GM18520 (cell line): ENCODE measurements around the gene SORBS1.

Source experiments
- ATAC-seq: cut with Tn5 transposase; IDR thresholded peaks from one replicate; pipeline ENCODE4 v1.9.1; 2021; ENCODE audit not compliant: unreplicated experiment

The SORBS1 gene

DNA sequence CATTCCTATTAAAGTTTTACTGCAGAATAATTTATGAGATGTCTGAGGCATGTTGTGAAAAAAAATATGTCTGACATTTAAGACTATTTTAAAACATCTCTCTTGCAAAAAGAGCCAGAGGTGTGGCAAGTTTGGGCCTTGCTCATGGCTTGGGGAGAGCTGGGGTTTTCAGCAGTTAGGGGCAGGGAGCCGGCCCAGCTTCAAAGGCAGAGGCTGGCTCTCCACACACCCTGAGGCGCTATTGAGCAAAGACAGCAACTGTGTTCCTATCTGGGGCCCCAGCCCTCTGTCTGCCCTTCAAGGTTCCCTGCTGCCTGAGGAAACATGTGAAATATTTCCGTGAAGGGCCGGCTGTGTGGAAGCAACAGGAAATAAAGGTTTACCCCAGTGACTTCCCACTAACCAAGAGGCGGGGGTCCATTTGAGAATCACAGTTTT, 94.0 kb downstream of the SORBS1 start:
- no peak for ATAC-seq

DNA sequence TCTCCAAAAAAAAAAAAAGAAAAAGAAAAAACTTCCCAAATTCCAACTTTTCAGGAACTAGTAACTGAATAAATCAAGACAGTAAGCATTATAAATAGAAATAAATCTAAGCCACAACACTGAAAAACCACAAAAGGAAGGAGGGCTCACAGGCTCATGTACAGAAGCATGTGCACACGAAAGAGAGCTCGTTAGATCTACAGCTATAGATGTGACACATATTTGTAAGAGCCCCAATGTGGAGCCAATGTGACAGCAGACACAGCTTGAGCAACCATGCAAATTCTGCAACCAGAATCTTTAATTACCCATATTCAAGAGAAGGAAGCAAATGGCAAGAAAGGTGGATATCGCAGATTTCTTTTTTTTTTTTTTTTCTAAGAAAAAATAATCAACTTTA, 94.7 kb downstream of the SORBS1 start:
- no peak for ATAC-seq

DNA sequence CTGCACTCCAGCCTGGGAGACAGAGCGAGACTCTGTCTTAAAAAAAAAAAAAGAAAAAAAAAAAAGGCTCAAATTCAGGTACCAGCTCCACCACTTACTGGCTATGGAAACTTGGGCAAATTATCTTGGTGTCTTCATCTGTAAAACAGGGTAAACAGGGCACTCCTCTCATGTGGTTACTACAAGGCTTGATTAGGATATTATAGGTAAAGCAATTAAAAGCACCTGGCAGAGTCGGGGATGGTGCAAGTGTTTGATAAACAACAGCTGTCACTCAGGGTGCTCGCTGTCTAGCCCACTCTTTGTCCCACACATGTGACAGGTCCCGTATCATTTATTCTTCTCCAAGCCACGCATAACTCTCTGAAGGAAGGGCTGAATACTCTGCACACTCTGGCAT, 96.9 kb downstream of the SORBS1 start:
- ATAC-seq: no peak

DNA sequence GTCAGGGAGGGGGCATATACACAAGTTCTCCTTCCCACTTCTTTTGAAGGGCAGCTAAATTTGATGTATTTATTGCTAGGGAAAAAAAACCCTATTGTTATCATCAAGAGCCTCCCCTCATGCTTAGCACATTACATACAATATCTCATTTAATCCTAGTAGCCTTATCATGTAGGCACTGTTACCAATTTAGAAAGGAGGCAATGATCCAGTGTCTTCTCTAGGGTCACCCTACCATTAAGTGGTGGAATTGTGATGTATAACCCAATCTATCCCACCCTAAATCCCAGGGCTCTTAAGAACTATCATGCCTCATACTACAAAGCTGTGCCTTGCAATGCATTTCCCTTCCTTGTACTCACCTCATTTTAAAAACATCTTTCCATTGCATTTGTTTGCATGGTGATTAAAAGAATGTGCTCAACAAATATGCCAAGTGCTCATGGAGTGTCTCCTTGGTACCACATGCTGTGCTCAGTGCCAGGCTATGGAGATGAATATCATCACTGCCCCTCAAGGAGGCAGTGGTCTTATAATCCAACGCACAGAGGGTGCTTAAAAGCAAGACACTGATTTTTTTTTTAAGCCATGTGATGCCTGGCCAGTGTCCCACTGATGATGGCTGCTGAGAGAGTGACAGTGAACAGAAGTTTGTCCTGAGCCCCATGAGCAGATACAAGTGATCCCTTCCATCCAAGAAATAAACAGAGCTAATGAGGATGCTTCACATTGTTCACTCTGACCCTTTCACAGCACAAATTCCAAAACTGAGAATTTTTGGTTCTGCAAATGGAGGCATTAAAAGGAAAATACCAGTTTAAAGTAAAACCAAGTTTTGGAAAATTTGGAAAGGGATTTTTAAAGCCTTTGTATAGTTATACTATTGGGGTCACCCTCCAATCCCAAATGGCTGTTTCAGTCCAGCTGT, 98.2 kb downstream of the SORBS1 start:
- no peak for ATAC-seq

DNA sequence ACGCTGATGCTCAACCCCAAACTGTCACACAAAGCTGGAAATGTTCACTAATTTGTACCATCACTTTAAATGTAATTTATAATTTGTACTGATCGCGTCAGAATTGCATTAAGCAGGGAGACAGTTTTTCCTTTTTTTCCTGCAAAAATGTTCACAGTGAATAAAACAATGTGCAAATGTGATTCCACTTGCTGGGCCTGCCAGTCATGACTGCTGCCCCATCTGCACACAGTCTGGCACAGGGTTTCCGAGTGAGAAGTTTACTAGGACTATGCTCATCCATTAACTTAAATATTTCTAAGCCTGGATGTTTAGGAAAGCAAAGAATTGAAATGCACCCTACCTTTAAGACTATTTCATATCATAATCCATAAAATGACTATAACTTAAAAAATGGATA, 99.6 kb downstream of the SORBS1 start:
- ATAC-seq: no peak

DNA sequence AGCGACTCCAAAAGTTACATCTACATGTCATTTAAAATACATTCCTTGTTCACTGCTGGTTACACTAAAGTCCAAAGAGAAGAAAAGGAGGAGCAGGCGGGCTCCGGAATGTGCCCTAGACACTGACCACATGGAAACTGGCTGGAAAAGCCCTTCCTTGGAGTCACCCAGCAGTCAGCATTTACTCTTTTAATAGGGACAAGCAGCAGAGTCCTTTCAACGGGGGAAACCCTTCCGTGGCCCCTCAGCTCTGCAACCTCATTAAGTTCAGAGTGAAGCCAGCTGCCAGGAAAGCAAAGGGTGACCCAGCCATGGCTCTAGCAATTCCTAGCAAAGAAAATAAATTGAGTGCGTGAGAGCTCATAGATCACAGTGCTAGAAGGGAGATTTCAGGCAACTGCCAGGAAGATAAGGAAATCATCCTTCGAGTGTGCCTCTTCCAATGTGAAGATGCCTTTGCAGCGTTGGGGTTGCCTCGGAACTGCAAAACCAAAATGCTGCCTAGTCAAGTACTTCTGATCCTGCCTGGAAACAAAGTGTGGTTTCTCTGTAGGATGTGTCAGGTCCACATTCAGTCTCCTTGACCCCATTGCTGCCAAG, 101.6 kb downstream of the SORBS1 start:
- ATAC-seq: no peak

DNA sequence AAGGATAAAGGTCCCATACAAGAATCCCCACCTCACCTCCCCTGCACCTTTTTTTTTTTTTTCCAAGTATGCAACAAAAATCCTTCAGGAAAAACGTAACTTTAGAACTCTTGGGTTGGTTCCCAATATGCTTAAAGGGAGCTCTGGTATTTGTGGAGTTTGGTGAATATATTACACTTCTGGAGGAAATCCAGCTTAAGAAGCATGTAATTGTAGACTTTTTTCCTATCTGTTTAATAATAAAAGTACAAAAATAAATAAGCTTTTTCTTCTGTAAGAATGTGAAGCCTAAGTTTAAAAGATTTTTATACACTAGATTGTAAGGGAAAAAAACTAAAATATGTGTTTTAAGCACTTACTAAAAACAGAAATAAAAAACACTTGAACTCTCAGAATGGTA, 102.3 kb downstream of the SORBS1 start:
- no peak for ATAC-seq

DNA sequence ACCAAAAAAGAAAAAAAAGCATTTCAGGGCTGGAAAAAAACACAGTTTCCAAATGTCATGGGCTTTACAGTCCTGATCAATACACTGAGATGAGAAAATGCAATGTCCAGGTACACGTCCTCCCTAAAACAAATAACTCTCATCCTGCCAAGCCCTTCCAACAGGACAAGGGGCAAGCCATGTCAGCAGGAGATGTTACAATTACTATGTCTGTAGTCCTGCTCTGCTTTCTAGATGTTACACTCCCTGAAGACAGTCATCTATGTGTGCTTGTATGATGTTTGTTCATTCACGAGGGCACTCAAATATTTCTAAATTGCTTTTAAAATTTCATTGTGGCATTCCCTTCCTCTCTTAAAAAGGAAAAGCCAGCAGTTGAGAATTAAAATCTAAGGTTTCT, 103.2 kb downstream of the SORBS1 start:
- ATAC-seq: no peak

DNA sequence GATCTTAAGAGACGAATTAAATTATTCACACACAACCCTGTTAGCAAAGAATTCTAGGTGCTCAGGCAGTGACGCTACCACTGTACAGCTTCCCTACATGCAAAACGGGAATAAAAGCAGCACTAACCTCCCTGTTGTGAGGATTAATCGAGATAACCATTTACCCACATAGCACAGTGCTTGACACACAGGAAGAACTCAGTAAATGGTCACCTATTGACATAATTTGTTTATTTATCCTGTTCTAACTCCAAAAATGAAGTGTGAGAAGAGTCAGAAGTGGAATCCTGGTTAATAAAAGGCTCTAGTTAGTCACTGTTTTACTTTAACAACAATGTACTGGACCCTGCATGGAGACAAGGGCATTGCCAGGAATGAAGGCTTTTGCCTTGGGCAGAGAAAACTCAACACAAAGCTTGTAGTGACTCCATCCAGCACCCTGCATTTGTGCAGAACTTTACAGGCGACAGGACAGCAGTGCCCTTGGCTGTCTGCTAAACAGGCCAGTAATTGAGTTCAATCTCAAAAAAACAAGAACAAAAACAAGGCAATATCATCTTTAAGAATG, 103.8 kb downstream of the SORBS1 start:
- no peak for ATAC-seq

DNA sequence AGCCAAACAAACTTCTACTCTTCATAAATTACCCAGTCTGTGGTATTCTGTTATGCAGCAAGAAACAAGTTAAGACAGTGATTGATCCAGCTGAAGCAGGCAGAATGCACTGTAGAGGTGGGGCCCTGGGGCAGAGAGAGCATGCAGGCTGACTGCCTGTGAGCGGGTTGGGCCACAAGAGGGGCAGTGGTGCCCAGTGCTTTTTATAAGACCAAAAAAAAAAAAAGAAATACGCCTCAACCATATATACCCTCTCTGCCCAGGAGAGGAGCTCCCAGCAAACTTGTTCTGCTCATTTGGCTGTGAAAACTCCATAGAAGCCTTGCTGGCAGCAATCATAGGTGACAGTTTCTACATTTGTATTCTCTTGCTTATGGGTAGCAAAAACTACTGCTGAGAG, 104.7 kb downstream of the SORBS1 start:
- ATAC-seq: no peak

DNA sequence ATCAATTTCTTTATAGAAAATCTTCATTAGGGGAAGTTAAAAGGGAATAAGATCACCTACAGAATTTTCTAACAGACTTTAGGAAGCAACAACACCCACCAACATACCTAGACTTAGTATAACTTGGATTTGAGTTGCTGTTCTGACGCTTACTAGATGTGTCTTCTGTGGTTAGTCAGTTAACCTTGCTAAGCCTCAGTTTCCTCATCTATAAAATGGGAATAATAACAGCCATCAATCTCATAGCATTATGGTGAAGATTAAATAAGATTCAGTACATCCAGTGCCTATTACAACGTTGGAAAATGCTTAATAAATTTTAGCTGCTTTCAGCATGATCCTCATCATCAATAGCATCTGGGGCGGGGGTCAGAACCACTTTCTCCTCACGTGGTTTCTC, 106.2 kb downstream of the SORBS1 start:
- no peak for ATAC-seq

DNA sequence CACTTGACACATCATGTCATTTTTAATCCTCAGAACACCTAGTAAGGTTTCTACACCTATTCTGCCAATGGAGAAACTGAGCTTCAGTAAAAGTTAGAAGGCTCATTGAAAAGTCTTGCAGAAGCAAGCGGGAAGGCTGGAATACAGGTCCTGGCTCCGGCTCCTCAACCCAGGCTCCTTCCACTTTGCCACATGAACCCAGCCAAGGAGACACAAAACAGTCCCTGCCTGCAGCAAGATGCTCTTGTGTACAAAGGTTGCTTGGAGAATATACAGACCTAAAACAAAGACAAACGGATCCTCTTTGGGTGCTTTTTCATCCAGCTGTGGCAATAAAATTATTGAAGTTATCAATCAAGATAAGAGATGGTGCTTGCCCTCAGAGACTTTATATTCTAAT, 106.8 kb downstream of the SORBS1 start:
- no peak for ATAC-seq

DNA sequence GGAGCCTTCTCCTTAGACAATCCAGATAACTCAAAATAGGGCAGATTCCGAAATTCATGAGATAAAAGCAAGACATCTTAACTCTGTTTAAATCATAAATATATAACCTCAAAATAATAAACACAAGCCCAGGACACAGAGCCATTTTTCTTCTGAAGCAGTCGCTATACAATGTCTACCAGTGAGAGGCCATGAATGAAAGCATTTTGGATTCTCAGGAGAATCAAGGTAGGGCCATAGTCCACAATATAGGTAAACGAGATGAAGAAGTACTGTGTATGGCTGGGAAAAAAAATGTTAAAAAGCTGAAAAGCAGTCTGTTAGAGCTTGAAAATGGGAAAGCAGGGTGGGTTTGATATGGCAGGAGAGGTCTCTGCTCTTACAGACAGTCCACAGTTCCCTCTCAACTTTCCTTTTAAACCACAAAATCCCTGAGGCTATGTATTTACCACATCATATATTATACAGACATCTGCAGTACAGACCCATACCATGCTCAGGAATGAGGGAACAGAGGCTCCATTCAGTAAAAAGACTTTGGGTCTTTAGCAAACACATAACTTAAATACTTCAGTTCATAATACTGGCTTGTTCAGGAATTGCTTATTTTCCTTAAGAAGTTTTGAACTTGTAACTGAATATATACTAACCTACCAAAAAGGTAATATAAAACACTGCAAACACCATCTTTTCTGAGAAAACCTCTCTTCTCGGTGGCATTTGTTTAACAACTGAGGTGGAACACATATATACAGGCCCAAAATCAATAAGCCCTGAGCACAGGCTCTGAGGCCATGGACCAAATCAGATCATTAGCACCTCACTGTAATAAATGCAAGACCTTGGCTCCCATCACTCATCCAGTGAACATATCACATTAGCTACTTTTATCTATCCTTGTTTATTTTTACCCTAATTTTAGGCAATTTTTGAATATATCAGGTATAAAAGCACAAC, 109.3 kb downstream of the SORBS1 start:
- no peak for ATAC-seq

DNA sequence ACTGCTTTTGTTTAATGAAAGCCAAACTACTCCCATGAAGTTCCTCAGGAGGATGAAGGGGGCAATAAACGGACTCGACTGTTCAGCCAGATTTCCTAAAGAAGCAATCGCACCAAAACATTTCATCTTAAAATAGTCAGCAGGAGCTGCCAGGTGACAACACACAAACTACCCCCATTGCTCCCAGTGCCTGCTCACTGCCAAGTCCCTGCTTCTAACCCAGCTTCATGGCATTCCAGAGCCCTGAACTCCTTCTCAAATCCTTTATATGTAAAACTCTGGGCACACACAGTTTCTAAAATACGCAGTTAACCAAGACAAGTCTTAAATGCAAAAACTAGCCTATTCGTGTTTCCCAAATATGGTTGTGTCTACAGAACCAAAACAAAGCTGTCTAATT, 110.0 kb downstream of the SORBS1 start:
- no peak for ATAC-seq

DNA sequence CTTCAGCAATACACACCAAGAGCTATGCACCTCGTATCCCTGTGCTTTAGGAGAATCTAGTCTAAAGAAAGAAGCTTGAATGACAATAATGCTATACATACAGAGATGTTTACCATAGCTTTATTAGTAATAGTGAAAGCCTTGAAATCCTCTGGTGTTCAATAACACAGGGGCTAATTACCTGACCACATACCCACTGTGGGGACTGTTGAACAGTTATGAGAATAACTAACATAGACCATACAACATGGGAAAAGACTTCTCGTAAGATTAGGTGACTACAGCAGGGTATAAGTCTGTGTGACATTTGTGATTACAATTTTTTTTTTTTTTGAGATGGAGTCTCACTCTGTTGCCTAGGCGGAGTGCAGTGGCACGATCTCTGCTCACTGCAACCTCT, 111.0 kb downstream of the SORBS1 start:
- no peak for ATAC-seq

DNA sequence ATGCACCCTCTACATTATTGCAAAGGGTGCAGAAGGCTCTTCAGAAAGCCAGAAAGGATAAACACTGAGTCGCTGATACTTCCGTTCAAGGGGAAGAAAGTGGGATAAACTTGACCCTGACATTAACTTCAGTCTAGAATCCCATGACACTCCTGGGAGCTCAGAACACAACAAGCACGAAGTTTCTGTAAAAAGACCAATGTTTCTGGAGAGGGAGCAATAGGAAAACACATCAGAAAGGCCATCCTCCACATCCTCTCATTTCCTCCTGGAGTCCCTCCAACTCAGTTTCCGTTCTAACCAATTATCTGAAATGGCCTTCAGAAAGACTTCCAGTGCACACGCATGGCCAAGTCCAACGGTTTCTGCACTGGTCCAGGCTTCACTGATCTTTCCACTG, 113.5 kb downstream of the SORBS1 start:
- ATAC-seq: no peak

DNA sequence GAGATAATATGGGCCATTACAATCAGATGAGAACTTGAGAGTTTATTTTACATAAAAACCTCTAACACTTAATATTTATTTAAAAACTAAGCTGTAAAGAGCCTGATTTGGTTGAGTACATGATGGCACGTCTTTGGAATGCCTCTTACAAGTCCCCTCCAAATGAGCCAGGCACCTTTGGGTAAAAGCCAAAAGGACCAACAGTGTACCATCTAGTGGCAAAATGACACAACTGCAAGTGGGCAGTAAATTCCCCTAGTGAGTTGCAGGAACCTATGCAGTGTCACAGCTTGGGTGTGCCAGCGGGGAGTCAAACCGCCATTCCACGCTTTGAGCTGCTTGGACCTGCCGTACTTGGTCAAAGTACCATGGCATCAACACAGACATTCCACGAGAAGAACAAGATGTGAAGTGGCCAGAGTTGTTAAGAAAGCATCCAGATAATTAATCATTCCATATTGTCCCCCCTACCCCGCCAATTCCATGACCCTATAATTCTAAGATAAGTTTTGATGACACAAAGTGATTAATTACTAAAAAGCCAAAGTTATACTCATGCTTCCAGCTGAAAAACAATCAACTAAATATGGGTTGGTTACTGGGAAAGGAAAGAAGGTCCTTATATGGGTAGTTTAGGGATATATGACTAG, 115.2 kb downstream of the SORBS1 start:
- ATAC-seq: no peak

DNA sequence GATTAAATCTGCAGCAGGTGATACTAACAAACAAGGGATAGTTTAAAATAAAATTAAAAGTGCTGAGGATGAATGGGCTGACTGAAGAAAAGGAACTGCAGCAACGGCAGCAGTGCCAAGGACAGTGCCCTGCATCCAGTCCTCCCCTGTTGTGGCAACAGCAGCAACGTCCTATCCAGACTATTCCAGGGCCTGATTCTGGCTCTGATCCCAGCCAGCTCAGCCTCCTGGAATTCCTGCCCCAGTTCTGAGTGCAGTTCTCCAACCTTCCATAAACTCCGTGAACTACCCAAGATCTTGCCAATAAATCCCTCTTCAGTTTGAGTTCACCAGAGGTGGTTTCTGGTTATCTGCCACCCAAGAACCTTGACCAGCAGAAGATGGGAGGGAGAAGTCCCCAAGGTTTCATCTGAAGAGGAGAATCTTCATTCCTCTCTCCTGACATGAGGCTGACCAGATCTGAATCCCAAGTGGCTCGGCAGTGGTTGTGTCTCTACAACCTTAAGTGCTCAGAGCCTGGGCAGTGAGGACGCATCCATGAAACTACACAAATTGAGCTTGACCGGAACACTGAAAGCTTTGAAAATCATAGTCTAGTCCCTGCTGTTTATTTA, 115.8 kb downstream of the SORBS1 start:
- ATAC-seq: no peak

DNA sequence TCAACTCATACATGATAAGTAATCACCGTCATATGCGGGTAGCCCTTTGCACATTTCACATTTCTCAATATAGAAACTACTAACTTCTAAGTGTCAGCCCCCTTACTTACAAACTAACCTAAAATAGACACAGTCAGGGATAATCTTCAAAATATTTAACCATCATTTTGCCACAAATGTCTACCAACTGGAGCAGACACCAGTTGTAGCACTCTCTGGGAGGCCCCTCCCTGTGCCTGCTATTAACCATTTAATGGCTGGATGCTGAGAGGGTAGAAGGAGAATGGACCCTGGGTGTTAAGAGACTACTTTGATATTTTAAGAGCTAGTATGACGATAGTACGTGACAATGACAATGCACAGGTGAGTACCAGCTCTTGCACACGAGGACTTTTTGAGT, 116.4 kb downstream of the SORBS1 start:
- no peak for ATAC-seq

DNA sequence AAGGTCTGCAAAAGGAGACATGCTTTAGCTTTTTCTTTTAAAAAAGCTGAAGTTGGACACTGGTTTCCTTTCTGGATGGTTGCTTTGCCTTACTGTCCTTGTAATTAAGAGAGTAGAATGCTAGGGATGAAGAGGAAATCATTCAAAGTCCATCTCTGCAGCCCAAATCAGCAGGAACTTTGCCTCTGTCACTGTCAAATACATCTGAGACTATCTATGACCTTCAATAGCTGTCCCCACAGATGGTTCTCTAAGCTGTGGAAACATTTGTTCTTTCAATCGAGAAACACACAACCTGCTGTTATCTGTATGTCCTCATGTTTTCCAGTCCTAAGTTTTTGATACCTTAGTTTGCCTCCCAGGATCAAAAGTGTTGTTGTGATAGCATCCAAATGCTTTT, 117.5 kb downstream of the SORBS1 start:
- ATAC-seq: no peak
